RWPE1 (cell line): ENCODE data around the gene PTBP3.
"Not testable (repeated sequence)": the region's sequence is repeated elsewhere in the genome, so short reads cannot be mapped to it uniquely, and the experiment has no call there.

Source experiments
- CTCF ChIA-PET: fragments of 350-600 bp; sonication (Branson Sonifier 250); formaldehyde crosslinking; extraction: SDS; loops from one replicate; lab custom pipeline; 2021; lab: Yijun Ruan, JAX
- POLR2A ChIA-PET: fragments of 400-600 bp; formaldehyde crosslinking; extraction: SDS; loops from one replicate; lab custom pipeline; 2020; ENCODE audit warnings: antibody characterized with exemption; ENCODE audit not compliant: low non-redundant PET; lab: Yijun Ruan, JAX
- DNase-seq: peaks from one replicate; pipeline ENCODE4 v3.0.0; 2012; ENCODE audit warnings: low spot score
- H3K27ac ChIP-seq: fragments of 450-650 bp; 2 replicates; pipeline ENCODE4 v1.5.1; 2017
- TF ChIP-seq, protein P1 (sequence below): fragments of 450-650 bp; conservative IDR thresholded peaks from 2 replicates; pipeline ENCODE4 v1.5.1; 2017; ENCODE audit warnings: low read depth, mild to moderate bottlenecking

Gene PTBP3

DNA sequence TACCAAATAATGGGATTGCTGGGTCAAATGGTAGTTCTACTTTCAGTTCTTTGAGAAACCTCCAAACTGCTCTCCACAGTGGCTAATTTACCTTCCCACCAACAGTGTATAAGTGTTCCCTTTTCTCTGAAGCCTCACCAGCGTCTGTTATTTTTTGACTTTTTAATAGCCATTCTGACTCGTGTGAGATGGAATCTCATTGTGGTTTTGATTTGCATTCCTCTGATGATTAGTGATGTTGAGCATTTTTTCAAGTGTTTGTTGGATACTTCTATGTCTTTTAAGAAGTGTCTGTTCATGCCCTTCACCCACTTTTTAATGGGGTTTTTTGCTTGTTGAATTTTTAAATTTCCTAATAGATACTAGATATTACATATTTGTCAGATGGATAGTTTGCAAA is 129.9 kb downstream of the PTBP3 start:
- no peak overlapping the region for H3K27ac ChIP-seq
- ChIA-PET POLR2A (no interaction called here), CTCF (interaction anchor here (0.7 kb wide), 1 partner anchor 18 kb away, joined by 6 read pairs; no protein-coding TSS in a partner anchor)
- DNase-seq: no peak
- TF ChIP-seq, protein P1, sequence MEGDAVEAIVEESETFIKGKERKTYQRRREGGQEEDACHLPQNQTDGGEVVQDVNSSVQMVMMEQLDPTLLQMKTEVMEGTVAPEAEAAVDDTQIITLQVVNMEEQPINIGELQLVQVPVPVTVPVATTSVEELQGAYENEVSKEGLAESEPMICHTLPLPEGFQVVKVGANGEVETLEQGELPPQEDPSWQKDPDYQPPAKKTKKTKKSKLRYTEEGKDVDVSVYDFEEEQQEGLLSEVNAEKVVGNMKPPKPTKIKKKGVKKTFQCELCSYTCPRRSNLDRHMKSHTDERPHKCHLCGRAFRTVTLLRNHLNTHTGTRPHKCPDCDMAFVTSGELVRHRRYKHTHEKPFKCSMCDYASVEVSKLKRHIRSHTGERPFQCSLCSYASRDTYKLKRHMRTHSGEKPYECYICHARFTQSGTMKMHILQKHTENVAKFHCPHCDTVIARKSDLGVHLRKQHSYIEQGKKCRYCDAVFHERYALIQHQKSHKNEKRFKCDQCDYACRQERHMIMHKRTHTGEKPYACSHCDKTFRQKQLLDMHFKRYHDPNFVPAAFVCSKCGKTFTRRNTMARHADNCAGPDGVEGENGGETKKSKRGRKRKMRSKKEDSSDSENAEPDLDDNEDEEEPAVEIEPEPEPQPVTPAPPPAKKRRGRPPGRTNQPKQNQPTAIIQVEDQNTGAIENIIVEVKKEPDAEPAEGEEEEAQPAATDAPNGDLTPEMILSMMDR: no peak

- TF ChIP-seq, protein P1: no peak
- POLR2A ChIA-PET: interaction anchor here (0.7 kb wide), 1 partner anchor 30 kb away, joined by 3 read pairs; no protein-coding TSS in a partner anchor
- no peak overlapping the region for H3K27ac ChIP-seq
- CTCF ChIA-PET: no interaction called here
- DNase-seq: no peak
Measured at GRCh38 chr9:112200711-112201110, 132.7 kb downstream of the PTBP3 start.

GRCh38 chr9:112198646-112199045 is 134.8 kb downstream of the PTBP3 start:
- H3K27ac ChIP-seq: no peak overlapping the region
- DNase-seq: no peak
- POLR2A ChIA-PET: no interaction called here
- TF ChIP-seq, protein P1: no peak
- CTCF ChIA-PET: no interaction called here

DNA sequence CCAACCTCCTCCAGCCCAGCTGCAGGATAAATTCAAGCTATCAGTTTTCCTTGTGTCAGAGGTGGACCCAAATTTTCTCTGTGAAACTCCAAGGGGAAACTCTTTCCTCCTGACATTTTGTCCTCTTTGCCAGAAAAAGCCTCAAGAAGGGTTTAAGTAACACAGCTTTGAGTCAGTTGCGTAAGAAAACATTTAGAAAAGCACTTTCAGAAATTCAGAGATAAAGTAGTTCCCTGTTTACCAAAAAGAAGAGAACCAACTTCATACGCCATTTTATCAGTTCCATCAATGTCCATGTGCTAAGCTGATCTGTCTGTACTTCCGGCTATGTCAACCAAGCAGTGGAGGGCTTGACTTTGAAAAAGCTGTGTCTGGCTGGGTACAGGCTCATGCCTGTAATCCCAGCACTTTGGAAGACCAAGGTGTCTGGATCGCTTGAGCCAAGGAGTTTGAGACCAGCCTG is 138.4 kb downstream of the PTBP3 start:
- POLR2A ChIA-PET: no interaction called here

DNA sequence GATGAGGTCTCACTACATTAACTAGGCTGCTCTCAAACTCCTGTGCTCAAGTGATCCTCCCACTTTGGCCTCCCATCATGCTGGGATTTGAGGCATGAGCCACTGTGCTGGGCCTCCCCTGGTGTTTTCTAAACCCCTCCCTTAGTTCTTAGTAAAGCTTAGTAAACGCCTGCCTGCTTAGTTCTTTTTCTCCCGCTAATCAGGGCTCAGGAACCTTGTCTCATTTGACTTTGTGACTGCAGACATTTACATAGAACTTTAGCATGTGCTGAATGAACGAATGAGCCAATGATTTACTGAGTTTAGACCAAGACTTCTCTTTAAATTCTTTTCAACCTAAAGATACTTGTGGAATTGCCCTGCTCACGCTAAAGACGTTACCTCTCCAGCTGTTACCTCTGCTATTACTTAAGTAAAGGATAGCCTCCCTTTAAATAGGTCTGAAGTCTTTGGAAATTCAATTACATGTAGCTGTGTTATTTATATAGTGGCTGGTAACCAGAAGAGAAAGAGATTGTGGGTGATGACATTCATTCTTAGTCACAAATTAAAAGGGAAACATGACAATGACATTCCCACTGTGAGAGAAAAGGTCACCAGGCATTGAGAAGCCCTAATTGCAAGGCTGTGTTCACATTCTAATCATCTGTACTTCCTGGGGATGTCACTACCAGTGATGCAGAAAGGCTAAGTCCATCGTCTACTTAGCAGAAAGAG is 139.7 kb downstream of the PTBP3 start:
- TF ChIP-seq, protein P1: no peak
- DNase-seq: no peak
- ChIA-PET POLR2A (no interaction called here), CTCF (interaction anchor here (0.6 kb wide), 1 partner anchor 240 kb away, joined by 3 read pairs; no protein-coding TSS in a partner anchor)
- H3K27ac ChIP-seq: no peak overlapping the region

More for the DNA sequence above, 138.4 kb downstream of the PTBP3 start:
- CTCF ChIA-PET: interaction anchor here (0.6 kb wide), 1 partner anchor 18 kb away, joined by 3 read pairs; no protein-coding TSS in a partner anchor
- no peak overlapping the region for H3K27ac ChIP-seq
- TF ChIP-seq, protein P1: no peak
- no peak for DNase-seq

- CTCF ChIA-PET, H3K27ac ChIP-seq, DNase-seq, POLR2A ChIA-PET: not testable (repeated sequence)
Measured at GRCh38 chr9:112190320-112190719, 143.1 kb downstream of the PTBP3 start.

GRCh38 chr9:112188884-112189283 is 144.5 kb downstream of the PTBP3 start:
- no peak for DNase-seq
- CTCF ChIA-PET: interaction anchor here (0.6 to 0.7 kb wide), 3 partner anchors 13 to 471 kb away, joined by 3 to 4 read pairs (median 4); no protein-coding TSS in a partner anchor
- TF ChIP-seq, protein P1: no peak
- POLR2A ChIA-PET: no interaction called here
- no peak overlapping the region for H3K27ac ChIP-seq
